Measurements from ENCODE around the gene PILRA.

GRCh38 chr7:100367251-100367620 is 6.1 kb upstream of the PILRA start:
- TF ChIP-seq ZBTB33 (IDR thresholded peaks at IDR 0.05; ENCODE audit: borderline replicate concordance, low read depth) (no peak), CTCF (IDR thresholded peaks at IDR 0.05) (no peak), EP300 (IDR thresholded peaks at IDR 0.05; ENCODE audit: borderline replicate concordance in 1 of 2, low read depth in 1 of 2, low read length in 1 of 2) (no peak), RAD21 (IDR thresholded peaks at IDR 0.05; ENCODE audit: low read length) (no peak), EZH2phosphoT487 (IDR thresholded peaks at IDR 0.05; ENCODE audit: borderline replicate concordance, low read depth) (no peak), SMC3 (IDR thresholded peaks at IDR 0.05; ENCODE audit: low read depth, low read length) (no peak)

Data from SK-N-SH (cell line).